GM13976 (cell line): ENCODE measurements around the gene ANP32B.
A peak's percentile ranks its signal among the peaks of the same experiment; 100 is the strongest.
"Not testable (repeated sequence)": the region's sequence is repeated elsewhere in the genome, so short reads cannot be mapped to it uniquely, and the experiment has no call there.

ENCODE experiments used
- DNase-seq: peaks from one replicate; pipeline ENCODE4 v3.0.0; 2012; ENCODE audit warnings: low spot score
- in situ Hi-C: fragments of 300-500 bp; cut with MboI; formaldehyde crosslinking; loops from one replicate; pipeline ENCODE4 v1.12.0; 2022; ENCODE audit warnings: low sequenced_read_pairs, mixed read lengths, inconsistent platforms; ENCODE audit not compliant: unreplicated experiment
- TF ChIP-seq, protein P1 (sequence below): IDR thresholded peaks from 2 replicates; pipeline ENCODE4 v1.5.1; 2012; ENCODE audit warnings: borderline replicate concordance, mild to moderate bottlenecking; ENCODE audit not compliant: insufficient read depth; ENCODE audit errors: extremely low read depth, missing control alignments, control extremely low read depth

ANP32B gene

DNA sequence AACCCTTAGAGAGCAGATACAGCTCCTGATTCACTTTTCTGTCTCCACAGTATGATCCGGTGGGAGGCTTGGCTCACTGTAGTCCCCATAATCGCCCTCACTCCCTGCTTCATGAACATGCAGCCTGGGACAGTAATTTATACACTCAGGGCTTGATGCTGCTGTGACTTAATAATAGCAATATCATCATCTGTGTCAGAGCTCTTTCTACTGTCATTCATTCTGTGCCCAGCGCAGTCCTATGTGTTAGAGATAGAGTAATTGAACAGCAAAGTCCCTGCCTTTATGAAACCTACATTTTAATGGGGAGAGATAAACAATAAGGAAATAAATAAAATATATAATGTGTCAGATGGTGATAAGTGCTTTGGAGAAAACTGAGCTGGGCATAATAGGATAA, 42.4 kb upstream of the ANP32B start:
- in situ Hi-C loops, result no loop called here
- DNase-seq, result no peak
- TF ChIP-seq, protein P1, sequence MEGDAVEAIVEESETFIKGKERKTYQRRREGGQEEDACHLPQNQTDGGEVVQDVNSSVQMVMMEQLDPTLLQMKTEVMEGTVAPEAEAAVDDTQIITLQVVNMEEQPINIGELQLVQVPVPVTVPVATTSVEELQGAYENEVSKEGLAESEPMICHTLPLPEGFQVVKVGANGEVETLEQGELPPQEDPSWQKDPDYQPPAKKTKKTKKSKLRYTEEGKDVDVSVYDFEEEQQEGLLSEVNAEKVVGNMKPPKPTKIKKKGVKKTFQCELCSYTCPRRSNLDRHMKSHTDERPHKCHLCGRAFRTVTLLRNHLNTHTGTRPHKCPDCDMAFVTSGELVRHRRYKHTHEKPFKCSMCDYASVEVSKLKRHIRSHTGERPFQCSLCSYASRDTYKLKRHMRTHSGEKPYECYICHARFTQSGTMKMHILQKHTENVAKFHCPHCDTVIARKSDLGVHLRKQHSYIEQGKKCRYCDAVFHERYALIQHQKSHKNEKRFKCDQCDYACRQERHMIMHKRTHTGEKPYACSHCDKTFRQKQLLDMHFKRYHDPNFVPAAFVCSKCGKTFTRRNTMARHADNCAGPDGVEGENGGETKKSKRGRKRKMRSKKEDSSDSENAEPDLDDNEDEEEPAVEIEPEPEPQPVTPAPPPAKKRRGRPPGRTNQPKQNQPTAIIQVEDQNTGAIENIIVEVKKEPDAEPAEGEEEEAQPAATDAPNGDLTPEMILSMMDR, result no peak

DNA sequence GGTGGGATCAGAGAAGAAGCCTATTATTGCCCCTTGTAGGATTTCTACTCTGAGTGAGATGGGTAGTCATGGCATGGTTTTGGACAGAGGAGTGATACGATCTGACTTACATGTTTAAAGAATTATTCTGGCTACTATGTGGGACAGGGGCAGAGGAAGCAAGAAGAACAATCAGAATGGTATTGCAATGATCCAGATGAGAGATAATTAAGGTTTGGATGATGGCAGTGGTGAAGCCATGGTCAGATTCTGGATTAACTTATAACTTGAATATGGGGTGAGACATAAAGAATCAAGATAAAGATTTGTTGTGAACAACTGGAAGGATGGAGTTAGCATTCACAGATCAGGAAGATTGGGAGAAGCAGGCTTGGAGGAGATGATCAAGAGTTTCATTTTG, 41.8 kb upstream of the ANP32B start:
- no peak for DNase-seq
- in situ Hi-C loops, result no loop called here
- TF ChIP-seq, protein P1, result no peak

DNA sequence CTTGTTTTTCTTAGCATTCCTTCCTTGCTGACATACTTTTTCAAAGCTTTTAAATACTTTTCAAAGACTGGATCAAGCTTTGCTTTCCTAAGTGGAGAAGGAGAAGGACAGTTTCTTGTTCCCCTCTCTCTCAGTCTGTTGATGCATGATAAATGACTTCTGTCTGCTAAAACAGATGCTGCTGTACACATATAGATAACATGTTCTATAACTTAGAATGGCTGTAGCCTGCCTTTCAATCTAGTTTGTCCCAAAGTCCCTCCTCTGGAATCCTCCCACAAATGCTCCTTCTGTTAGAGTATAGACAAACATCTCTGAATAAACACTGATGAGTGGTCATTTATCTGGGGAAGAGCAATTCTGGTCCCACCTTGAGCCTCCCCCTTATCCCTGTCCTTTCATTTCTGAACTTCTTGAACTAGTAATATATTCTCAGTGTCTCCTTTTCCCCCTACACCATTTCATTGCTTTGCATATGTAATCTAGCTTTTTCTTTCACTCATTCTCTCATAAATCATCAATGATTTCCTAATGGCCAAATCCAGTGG, 39.8 kb upstream of the ANP32B start:
- in situ Hi-C loops, result no loop called here
- TF ChIP-seq, protein P1, result no peak
- no peak for DNase-seq

DNA sequence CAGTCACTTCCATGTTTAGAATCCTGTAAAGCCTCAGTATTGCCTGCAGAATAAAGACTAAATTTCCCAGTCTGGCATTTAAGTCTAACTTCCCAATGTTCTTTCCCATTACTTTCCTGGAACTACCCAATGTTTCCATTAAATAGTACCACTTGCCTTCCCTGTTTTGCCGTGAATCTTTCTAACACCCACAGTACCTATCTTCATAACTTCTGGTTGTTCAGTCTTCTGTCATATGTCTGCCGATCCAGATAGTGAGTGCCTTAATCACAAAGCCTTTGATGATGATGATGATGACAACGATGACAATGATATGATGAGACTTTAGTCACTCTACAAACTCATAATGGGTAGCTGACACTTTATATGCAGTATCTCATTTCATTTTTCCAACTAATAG, 38.5 kb upstream of the ANP32B start:
- no peak for DNase-seq
- in situ Hi-C loops, result no loop called here

DNA sequence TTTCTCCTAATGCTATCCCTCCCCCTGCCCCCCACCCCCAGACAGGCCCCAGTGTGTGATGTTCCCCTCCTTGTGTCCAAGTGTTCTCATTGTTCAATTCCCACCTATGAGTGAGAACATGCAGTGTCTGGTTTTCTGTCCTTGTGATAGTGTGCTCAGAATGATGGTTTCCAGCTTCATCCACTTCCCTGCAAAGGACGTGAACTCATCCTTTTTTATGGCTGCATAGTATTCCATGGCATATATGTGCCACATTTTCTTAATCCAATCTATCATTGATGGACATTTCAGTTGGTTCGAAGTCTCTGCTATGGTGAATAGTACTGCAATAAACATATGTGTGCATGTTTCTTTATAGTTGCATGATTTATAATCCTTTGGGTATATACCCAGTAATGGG, 37.7 kb upstream of the ANP32B start:
- DNase-seq, in situ Hi-C loops: not testable (repeated sequence)

More for the DNA sequence above, 38.5 kb upstream of the ANP32B start:
- TF ChIP-seq, protein P1, result no peak

DNA sequence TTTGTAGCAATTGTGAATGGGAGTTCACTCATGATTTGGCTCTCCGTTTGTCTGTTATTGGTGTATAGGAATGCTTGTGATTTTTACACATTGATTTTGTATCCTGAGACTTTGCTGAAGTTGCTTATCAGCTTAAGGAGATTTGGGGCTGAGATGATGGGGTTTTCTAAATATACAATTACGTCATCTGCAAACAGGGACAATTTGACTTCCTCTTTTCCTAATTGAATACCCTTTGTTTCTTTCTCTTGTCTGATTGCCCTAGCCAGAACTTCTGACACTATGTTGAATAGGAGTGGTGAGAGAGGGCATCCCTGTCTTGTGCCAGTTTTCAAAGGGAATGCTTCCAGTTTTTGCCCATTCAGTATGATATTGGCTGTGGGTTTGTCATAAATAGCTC, 36.0 kb upstream of the ANP32B start:
- DNase-seq, in situ Hi-C loops: not testable (repeated sequence)

DNA sequence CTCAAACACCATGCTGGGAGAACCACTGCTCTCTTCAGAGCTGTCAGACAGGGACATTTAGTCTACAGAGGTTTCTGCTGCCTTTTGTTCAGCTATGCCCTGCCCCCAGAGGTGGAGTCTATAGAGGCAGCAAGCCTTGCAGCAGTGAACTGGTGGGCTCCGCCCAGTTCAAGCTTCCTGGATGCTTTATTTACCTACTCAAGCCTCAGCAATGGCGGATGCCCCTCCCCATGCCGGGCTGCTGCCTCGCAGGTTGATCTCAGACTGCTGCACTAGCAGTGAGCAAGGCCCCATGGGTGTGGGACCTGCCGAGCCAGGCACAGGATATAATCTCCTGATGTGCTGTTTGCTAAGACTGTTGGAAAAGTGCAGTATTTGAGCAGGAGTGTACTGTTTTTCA, 32.3 kb upstream of the ANP32B start:
- in situ Hi-C loops, DNase-seq: not testable (repeated sequence)

DNA sequence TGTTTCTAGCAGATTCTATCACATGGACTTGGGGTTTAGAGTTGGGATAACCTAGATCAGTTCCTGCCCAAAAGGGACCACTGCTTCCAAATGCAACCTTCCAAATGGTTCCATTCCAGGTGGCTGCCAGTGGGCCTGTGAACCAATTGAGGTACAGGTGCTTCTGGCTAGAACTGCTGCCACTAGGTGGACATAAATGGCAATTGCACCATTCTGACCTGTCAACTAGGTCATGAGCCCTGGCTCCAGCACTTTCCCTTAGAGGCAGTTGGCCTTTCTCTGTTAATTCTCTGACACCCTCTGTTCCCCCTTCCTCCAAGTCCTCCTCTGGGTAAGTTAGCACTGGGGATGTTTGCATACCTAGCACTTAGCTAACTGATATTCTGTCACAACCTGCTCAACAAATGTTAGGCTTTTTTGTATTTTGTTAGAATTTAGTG, 28.6 kb upstream of the ANP32B start:
- in situ Hi-C loops, result no loop called here
- TF ChIP-seq, protein P1, result peak; percentile 74
- peak; percentile 75 for DNase-seq
